Measurements from ENCODE around the gene STX17.
"Not testable (repeated sequence)": the region's sequence is repeated elsewhere in the genome, so short reads cannot be mapped to it uniquely, and the experiment has no call there.

Gene STX17

DNA sequence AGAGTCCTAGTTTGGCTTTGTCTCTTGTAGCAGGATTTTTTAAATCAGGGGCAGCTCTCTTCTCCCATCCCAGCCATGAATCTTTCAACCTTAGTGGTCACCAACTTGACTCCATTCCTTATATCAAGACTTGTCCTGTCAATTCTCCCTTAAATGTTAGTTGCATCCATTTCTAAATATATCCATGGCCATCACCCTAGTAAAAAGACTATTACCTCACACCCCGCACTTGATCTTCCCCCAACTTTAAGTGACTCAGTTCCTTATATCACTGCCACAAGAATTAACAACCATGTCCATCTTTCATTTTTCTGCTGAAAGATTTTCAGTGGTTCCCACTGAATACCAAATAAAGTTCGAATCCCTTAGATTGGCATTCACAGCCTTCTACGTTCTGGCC, 67.0 kb downstream of the STX17 start:
- no peak for DNase-seq

DNA sequence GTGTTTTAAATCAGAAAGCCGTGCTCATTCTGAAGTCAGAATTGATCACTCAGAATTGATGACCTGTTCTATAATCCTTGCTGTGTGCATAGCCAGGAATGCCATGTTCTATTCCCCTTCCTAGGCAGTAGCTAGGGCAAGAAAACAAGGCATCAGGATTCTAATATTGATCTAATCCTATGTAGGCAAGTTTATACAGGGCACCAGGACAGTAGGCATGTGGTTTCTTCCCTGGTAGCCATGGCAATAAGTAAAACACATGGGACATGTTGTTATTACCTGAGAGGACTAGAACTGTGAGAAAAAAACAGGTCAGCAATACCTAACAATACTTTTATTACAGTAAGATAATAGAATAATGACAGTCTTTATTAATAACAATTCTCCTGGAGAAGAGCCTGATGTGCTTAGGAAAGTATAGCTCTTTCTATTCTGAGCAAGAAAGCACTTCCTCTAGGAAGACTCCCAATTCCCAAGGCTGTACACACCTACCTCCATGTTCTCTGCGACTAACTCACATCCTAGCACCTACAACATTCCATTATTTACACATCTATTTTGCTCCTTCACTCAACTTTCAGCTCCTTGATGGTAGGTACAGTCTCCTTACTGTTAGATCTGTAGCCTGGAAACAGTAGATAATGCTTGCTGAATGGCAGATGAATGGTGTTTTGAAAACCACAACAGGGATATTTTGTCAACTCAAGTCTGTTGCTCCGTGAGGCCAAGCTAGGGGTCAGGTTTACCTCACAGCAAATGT, 70.8 kb downstream of the STX17 start:
- no peak for DNase-seq

DNA sequence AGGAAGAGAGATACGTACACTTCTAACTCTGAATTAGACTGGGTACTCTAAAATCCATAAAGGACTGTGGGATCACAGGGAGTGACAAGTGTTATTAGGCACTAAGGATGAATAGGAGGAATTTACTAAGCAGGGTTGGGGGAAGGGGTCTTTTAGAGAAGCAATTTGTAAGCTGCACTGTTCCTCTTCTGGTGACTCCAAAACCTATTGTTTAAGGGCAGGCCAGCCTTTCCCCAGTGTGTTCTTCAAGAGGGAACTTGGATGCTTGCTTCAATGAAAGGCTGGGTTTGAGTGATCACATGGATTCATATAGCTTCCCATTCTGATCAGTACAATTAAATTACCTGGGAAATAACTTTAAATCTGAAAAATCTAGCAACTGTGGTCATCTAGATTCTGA, 71.8 kb downstream of the STX17 start:
- DNase-seq = no peak

DNA sequence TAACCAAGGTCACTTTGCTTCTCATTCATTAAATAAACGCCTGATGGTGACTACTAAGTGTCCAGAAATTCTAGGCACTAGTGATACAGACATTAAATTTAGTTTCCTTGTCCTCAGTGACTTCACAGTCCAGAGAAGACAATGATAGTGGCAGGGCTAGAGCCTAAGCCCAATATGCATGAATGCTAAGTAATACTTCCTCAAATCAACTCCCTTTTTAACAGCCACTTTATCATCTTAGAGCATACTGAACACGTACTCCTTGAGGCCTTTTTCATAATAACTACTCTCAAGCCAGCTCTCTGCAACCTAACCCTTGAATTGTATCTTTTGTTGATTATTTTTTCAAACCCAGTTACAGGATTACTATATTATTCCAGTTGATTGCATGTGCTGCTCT, 74.1 kb downstream of the STX17 start:
- no peak for DNase-seq

- DNase-seq = no peak
Measured at GRCh38 chr9:99986642-99987041, 80.2 kb downstream of the STX17 start.

DNA sequence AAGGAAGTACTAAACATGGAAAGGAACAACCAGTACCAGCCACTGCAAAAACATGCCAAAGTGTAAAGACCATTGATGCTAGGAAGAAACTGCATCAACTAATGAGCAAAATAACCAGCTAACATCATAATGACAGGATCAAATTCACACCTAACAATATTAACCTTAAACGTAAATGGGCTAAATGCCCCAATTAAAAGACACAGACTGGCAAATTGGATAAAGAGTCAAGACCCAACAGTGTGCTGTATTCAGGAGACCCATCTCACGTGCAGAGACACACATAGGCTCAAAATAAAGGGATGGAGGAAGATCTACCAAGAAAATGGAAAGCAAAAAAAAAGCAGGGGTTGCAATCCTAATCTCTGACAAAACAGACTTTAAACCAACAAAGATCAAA, 84.1 kb downstream of the STX17 start:
- DNase-seq = not testable (repeated sequence)

DNA sequence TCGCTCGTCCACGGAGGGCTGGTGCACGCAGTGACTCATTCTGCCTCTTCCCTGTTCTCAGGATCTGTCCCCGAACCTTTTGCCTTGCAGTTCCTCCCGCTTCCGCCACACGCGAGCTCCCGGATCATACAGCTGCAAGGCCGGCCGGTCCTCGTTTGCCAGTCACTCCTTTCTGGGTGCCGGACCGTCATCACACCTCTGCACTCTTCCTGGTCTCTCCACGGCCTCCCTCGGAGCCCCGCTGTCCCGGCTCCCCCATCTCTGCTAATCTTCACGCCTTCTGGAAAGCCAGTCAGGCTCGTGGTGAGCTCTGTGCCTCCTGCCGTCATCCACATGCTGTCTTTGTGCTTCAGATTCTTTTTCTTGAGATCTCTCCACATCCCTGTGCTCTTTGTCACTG, 91.8 kb downstream of the STX17 start:
- no peak for DNase-seq

GRCh38 chr9:99998866-99999265, 92.4 kb downstream of the STX17 start:
- no peak for DNase-seq

DNA sequence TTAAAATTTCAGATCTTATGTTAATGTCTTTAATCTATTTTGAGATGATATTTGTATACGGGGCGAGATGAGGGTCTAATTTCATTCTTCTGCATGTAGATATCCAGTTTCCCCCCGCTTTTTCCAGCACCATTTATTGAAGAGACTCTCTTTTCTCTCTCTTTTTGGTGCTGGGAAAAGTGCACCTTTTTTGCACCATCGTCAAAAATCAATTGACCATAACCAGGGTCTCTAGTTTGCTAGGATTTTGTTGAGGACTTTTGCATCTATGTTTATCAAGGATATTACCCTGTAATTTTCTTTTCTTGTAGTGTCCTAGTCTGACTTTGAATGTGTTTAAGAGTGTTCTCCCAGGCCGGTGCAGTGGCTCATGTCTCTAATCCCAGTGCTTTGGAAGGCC, 93.3 kb downstream of the STX17 start:
- DNase-seq = no peak

DNA sequence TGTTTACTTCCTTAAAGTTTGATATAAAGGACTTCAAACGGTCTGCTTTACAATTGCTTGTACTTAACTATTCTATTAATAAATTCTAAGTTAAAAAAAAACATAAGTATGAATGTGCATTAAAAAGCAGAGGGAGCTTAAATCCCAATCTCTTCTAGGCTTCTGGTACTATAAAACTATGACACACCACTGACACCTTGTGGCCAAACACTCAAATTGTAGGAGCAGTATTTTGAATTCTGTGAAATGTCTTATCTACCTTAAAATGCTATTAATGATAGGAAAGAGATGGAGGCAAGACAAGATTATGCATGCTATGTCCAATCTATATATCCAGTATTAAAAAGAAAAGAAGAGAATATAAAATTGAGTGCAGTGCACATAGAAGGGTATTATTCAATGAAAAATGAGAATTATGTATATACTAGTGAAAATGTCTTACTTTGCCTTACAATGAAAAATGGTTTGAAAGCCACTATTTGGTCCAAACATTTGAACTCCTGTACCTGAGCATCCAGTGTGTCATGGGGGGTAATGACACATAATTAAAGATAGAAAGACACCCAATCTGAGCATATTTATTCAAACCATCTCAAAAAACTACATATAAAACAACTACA, 104.7 kb downstream of the STX17 start:
- DNase-seq = no peak

DNA sequence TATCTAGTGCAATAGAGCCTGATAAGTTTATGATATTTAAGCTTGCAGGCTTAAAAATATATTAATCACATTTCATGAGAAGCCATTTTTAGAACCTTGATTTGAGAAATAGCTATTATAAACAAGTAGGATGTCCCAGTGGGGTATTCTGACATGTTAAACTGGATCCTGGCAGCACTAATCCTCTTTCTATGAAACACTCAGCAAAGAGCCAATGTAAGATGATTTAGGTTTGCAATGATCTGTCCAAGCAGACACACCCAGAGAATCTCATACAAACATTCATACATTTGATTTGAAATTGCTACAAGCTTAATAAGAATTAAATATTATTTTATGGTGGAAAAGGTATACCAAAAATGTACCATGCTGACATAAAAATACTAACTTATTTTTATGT, 105.8 kb downstream of the STX17 start:
- no peak for DNase-seq

DNA sequence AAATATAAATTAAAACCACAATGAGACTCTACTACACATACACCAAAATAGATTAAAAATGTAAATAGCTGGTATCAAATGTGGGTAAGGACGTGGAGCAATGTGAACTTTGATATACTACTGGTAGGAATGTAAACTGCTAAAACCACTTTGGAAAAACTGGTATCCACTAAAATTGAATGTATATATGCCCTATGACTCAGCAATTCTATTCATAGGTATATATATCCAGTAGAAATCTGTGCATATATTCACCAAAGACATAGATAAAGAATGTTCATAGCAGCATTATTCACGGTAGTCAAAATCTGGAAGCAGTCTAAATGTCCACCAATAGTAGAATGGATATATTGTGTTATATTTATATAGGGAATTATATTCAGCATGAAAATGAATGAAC, 107.1 kb downstream of the STX17 start:
- no peak for DNase-seq

DNA sequence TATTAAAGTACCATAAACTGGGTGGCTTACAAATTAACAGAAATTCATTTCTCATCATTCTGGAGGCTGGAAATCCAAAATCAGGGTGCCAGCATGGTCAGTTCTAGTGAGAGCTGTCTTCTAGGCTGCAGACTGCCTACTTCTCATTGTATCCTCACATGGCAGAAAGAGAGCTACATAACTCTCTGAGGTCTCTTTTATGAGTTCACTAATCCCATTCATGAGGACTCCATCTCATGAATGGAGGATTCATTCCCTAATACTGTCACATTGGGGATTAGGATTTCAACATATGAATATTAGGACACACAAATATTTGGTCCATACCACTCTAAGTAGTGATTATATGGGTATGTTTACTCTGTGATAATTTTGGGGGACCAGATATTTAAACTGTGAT, 108.4 kb downstream of the STX17 start:
- DNase-seq = no peak

- DNase-seq = no peak
Measured at GRCh38 chr9:100019541-100019940, 113.1 kb downstream of the STX17 start.
